Measurements from ENCODE around the gene PDSS2. TPM values are rescaled to one million over a fixed set of nuclear protein-coding genes. Genes with fewer than 3 reads are reported as not detected.
"Not testable (repeated sequence)": the region's sequence is repeated elsewhere in the genome, so short reads cannot be mapped to it uniquely, and the experiment has no call there.

Gene PDSS2
- total RNA-seq, 1 experiment from 2014 or later, result 12.5 TPM

GRCh38 chr6:107318100-107318736 is 141.1 kb downstream of the PDSS2 start:
- H3K27me3 ChIP-seq (ENCODE audit: control insufficient read depth, insufficient read depth, low read length), result no peaks in the 10 kb centered on the region
- no peak overlapping the region for H3K4me3 ChIP-seq (ENCODE audit: insufficient read depth, low read depth, low read length)
- DNase-seq, result peak; percentile 59
- no peaks in the 10 kb centered on the region for H3K36me3 ChIP-seq (replicated peaks; ENCODE audit: control insufficient read depth, insufficient read depth, low read length)

GRCh38 chr6:107315114-107315513 is 144.2 kb downstream of the PDSS2 start:
- Histone ChIP-seq H3K36me3 (replicated peaks; ENCODE audit: control insufficient read depth, insufficient read depth, low read length) (no peaks in the 10 kb centered on the region), H3K4me3 (ENCODE audit: insufficient read depth, low read depth, low read length) (no peak overlapping the region), H3K27me3 (ENCODE audit: control insufficient read depth, insufficient read depth, low read length) (no peaks in the 10 kb centered on the region)
- no peak for DNase-seq

- no peak for DNase-seq
- H3K4me3 ChIP-seq (ENCODE audit: insufficient read depth, low read depth, low read length), result no peak overlapping the region
- no peaks in the 10 kb centered on the region for H3K27me3 ChIP-seq (ENCODE audit: control insufficient read depth, insufficient read depth, low read length)
- H3K36me3 ChIP-seq (replicated peaks; ENCODE audit: control insufficient read depth, insufficient read depth, low read length), result no peaks in the 10 kb centered on the region
These were observed 144.8 kb downstream of the PDSS2 start for GRCh38 chr6:107314531-107314939.

GRCh38 chr6:107313776-107314175 is 145.6 kb downstream of the PDSS2 start:
- DNase-seq, result no peak
- no peaks in the 10 kb centered on the region for H3K36me3 ChIP-seq (replicated peaks; ENCODE audit: control insufficient read depth, insufficient read depth, low read length)
- H3K4me3 ChIP-seq (ENCODE audit: insufficient read depth, low read depth, low read length), result no peak overlapping the region
- no peaks in the 10 kb centered on the region for H3K27me3 ChIP-seq (ENCODE audit: control insufficient read depth, insufficient read depth, low read length)

GRCh38 chr6:107310362-107310761 is 149.0 kb downstream of the PDSS2 start:
- no peak for DNase-seq
- Histone ChIP-seq H3K27me3 (ENCODE audit: control insufficient read depth, insufficient read depth, low read length) (no peaks in the 10 kb centered on the region), H3K4me3 (ENCODE audit: insufficient read depth, low read depth, low read length) (no peak overlapping the region), H3K36me3 (replicated peaks; ENCODE audit: control insufficient read depth, insufficient read depth, low read length) (no peaks in the 10 kb centered on the region)

- Histone ChIP-seq H3K27me3 (ENCODE audit: control insufficient read depth, insufficient read depth, low read length) (no peaks in the 10 kb centered on the region), H3K4me3 (ENCODE audit: insufficient read depth, low read depth, low read length) (no peak overlapping the region), H3K36me3 (replicated peaks; ENCODE audit: control insufficient read depth, insufficient read depth, low read length) (no peaks in the 10 kb centered on the region)
- no peak for DNase-seq
These were observed 150.7 kb downstream of the PDSS2 start for GRCh38 chr6:107308677-107309076.

GRCh38 chr6:107305994-107306393 is 153.4 kb downstream of the PDSS2 start:
- not testable (repeated sequence) for H3K36me3 ChIP-seq (replicated peaks; ENCODE audit: control insufficient read depth, insufficient read depth, low read length); H3K4me3 ChIP-seq (ENCODE audit: insufficient read depth, low read depth, low read length); DNase-seq; H3K27me3 ChIP-seq (ENCODE audit: control insufficient read depth, insufficient read depth, low read length)

GRCh38 chr6:107305391-107305790 is 154.0 kb downstream of the PDSS2 start:
- no peak for DNase-seq
- no peaks in the 10 kb centered on the region for H3K36me3 ChIP-seq (replicated peaks; ENCODE audit: control insufficient read depth, insufficient read depth, low read length)
- H3K4me3 ChIP-seq (ENCODE audit: insufficient read depth, low read depth, low read length), result no peak overlapping the region
- no peaks in the 10 kb centered on the region for H3K27me3 ChIP-seq (ENCODE audit: control insufficient read depth, insufficient read depth, low read length)

- DNase-seq, result no peak
- Histone ChIP-seq H3K27me3 (ENCODE audit: control insufficient read depth, insufficient read depth, low read length) (no peaks in the 10 kb centered on the region), H3K36me3 (replicated peaks; ENCODE audit: control insufficient read depth, insufficient read depth, low read length) (no peaks in the 10 kb centered on the region), H3K4me3 (ENCODE audit: insufficient read depth, low read depth, low read length) (no peak overlapping the region)
These were observed 154.8 kb downstream of the PDSS2 start for GRCh38 chr6:107304421-107305025.

- Histone ChIP-seq H3K27me3 (ENCODE audit: control insufficient read depth, insufficient read depth, low read length) (no peaks in the 10 kb centered on the region), H3K36me3 (replicated peaks; ENCODE audit: control insufficient read depth, insufficient read depth, low read length) (no peaks in the 10 kb centered on the region), H3K4me3 (ENCODE audit: insufficient read depth, low read depth, low read length) (no peak overlapping the region)
- DNase-seq, result no peak
These were observed 166.0 kb downstream of the PDSS2 start for GRCh38 chr6:107293350-107293749.

- H3K36me3 ChIP-seq (replicated peaks; ENCODE audit: control insufficient read depth, insufficient read depth, low read length), result no peaks in the 10 kb centered on the region
- no peak overlapping the region for H3K4me3 ChIP-seq (ENCODE audit: insufficient read depth, low read depth, low read length)
- no peak for DNase-seq
- no peaks in the 10 kb centered on the region for H3K27me3 ChIP-seq (ENCODE audit: control insufficient read depth, insufficient read depth, low read length)
These were observed 166.6 kb downstream of the PDSS2 start for GRCh38 chr6:107292715-107293271.

GRCh38 chr6:107290491-107290890 is 168.9 kb downstream of the PDSS2 start:
- no peak for DNase-seq
- Histone ChIP-seq H3K36me3 (replicated peaks; ENCODE audit: control insufficient read depth, insufficient read depth, low read length) (no peaks in the 10 kb centered on the region), H3K4me3 (ENCODE audit: insufficient read depth, low read depth, low read length) (no peak overlapping the region), H3K27me3 (ENCODE audit: control insufficient read depth, insufficient read depth, low read length) (no peaks in the 10 kb centered on the region)

- H3K27me3 ChIP-seq (ENCODE audit: control insufficient read depth, insufficient read depth, low read length); DNase-seq; H3K36me3 ChIP-seq (replicated peaks; ENCODE audit: control insufficient read depth, insufficient read depth, low read length); H3K4me3 ChIP-seq (ENCODE audit: insufficient read depth, low read depth, low read length): not testable (repeated sequence)
These were observed 170.1 kb downstream of the PDSS2 start for GRCh38 chr6:107289258-107289657.

GRCh38 chr6:107285683-107286082 is 173.7 kb downstream of the PDSS2 start:
- not testable (repeated sequence) for DNase-seq; H3K4me3 ChIP-seq (ENCODE audit: insufficient read depth, low read depth, low read length); H3K27me3 ChIP-seq (ENCODE audit: control insufficient read depth, insufficient read depth, low read length); H3K36me3 ChIP-seq (replicated peaks; ENCODE audit: control insufficient read depth, insufficient read depth, low read length)

GRCh38 chr6:107284805-107285204 is 174.6 kb downstream of the PDSS2 start:
- no peak for DNase-seq
- Histone ChIP-seq H3K27me3 (ENCODE audit: control insufficient read depth, insufficient read depth, low read length) (no peaks in the 10 kb centered on the region), H3K4me3 (ENCODE audit: insufficient read depth, low read depth, low read length) (no peak overlapping the region), H3K36me3 (replicated peaks; ENCODE audit: control insufficient read depth, insufficient read depth, low read length) (no peaks in the 10 kb centered on the region)
